HepG2 (cell line): Measurements from ENCODE around the gene STX5. TPM values are rescaled to one million over a fixed set of nuclear protein-coding genes. Genes with fewer than 3 reads are reported as not detected.
A peak's percentile ranks its signal among the peaks of the same experiment; 100 is the strongest.

Experiments
- HNRNPL ChIP-seq: fragments of 200-400 bp; formaldehyde crosslinking; IDR thresholded peaks from 2 replicates; pipeline ENCODE4 v1.6.1; 2017; ENCODE audit warnings: mild to moderate bottlenecking, low read depth, low read length
- POLR2AphosphoS5 ChIP-seq: IDR thresholded peaks from 2 replicates; pipeline ENCODE4 v1.6.1; 2012; ENCODE audit warnings: low read depth, low read length
- ZNF280D ChIP-seq: sonication (generic); formaldehyde crosslinking; IDR thresholded peaks from 2 replicates; pipeline ENCODE4 v1.5.1; 2020; ENCODE audit warnings: mild to moderate bottlenecking, missing genetic modification reagents
- polyA plus RNA-seq, 8 experiments: library from polyadenylated mRNA; depleted of rRNA in 3 of 8; stranded (reverse) in 7 of 8; unstranded in 1 of 8; fragments of >200 nt; fragmentation: Illumina TruSeq in 4 of 8; extraction: Trizol in 4 of 8; gene quantifications; 2 replicates each; pipeline versions ENCODE4 v1.2.1 to v1.2.3, GENCODE V29; 2011 to 2016; ENCODE audit warnings: low read depth in 4 of 8, missing spikeins in 1 of 8, mixed read lengths in 1 of 8; ENCODE audit not compliant: insufficient read depth in 1 of 8
- total RNA-seq, 5 experiments: library from RNA; depleted of rRNA; stranded (reverse); fragments of >200 nt; fragmentation: Illumina TruSeq; extraction: Trizol; gene quantifications; 2 replicates each; pipeline ENCODE4 v1.2.3, GENCODE V29; 2016; ENCODE audit warnings: low read depth in 1 of 5
- TF ChIP-seq, protein P1 (sequence below): sonication (generic); formaldehyde crosslinking; IDR thresholded peaks from 2 replicates; pipeline ENCODE4 v1.5.0; 2020; ENCODE audit warnings: mild to moderate bottlenecking, missing genetic modification reagents, borderline replicate concordance

The STX5 gene
- total and polyA plus RNA-seq, 2 of the 13 experiments (the other 11 are each of a cell fraction or from before 2014, with no cell fraction given) = 26.9 to 30.0 TPM

GRCh38 chr11:62854013-62854824, 22.4 kb upstream of the STX5 start (continued):
- TF ChIP-seq, protein P1, sequence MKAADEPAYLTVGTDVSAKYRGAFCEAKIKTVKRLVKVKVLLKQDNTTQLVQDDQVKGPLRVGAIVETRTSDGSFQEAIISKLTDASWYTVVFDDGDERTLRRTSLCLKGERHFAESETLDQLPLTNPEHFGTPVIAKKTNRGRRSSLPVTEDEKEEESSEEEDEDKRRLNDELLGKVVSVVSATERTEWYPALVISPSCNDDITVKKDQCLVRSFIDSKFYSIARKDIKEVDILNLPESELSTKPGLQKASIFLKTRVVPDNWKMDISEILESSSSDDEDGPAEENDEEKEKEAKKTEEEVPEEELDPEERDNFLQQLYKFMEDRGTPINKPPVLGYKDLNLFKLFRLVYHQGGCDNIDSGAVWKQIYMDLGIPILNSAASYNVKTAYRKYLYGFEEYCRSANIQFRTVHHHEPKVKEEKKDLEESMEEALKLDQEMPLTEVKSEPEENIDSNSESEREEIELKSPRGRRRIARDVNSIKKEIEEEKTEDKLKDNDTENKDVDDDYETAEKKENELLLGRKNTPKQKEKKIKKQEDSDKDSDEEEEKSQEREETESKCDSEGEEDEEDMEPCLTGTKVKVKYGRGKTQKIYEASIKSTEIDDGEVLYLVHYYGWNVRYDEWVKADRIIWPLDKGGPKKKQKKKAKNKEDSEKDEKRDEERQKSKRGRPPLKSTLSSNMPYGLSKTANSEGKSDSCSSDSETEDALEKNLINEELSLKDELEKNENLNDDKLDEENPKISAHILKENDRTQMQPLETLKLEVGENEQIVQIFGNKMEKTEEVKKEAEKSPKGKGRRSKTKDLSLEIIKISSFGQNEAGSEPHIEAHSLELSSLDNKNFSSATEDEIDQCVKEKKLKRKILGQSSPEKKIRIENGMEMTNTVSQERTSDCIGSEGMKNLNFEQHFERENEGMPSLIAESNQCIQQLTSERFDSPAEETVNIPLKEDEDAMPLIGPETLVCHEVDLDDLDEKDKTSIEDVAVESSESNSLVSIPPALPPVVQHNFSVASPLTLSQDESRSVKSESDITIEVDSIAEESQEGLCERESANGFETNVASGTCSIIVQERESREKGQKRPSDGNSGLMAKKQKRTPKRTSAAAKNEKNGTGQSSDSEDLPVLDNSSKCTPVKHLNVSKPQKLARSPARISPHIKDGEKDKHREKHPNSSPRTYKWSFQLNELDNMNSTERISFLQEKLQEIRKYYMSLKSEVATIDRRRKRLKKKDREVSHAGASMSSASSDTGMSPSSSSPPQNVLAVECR = peak; percentile 24; the same call in 1 of the 2 replicates
- TF ChIP-seq ZNF280D (CRISPR knock-in tag) = 0 out of 2 replicates have a peak, but pooled peaks have one; percentile 46
- 0 out of 2 replicates have a peak, but pooled peaks have one; percentile 29 for TF ChIP-seq HNRNPL
- peak; percentile 2; the same call in 1 of the 2 replicates for TF ChIP-seq POLR2AphosphoS5
